ENCODE results near the gene STYX.
"Not testable (repeated sequence)": the region's sequence is repeated elsewhere in the genome, so short reads cannot be mapped to it uniquely, and the experiment has no call there.

STYX gene

GRCh38 chr14:52703664-52704063, 26.3 kb upstream of the STYX start:
- peak overlapping the region; percentile 66 for H3K27ac Mint-ChIP-seq
- peaks cover 17% of the 10 kb centered on the region for H3K36me3 Mint-ChIP-seq (ENCODE audit: low read depth)
- intact Hi-C loops (cut with micrococcal nuclease) = no loop called here
- no peaks in the 10 kb centered on the region for H3K9me3 Mint-ChIP-seq
- H3K4me1 Mint-ChIP-seq (ENCODE audit: low read depth) = peaks cover 40% of the 10 kb centered on the region
- no peaks in the 10 kb centered on the region for H3K27me3 Mint-ChIP-seq
- H3K4me3 Mint-ChIP-seq = no peak overlapping the region

DNA sequence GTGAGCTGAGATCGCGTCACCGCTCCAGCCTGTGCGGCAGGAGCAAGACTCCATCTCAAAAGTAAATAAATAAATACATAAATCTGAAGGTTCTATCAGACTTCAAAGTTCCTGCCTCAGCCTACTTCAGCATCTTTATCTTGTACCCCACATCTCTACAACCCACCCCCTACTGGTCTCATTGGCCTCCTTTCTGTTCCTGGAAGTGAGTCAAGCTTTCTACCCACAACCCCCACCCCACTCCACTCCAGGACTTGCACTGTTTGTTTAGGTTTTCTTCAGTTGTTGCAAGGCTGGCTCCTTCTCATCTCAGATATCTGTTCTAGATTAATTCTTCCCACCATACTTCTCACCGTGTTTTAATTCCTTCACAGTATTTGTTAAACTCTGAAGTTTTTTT, 23.7 kb upstream of the STYX start:
- peak overlapping the region; percentile 88 for H3K4me3 Mint-ChIP-seq
- no peaks in the 10 kb centered on the region for H3K9me3 Mint-ChIP-seq
- intact Hi-C loops (cut with micrococcal nuclease) = no loop called here
- peaks cover 42% of the 10 kb centered on the region for H3K36me3 Mint-ChIP-seq (ENCODE audit: low read depth)
- H3K27ac Mint-ChIP-seq = peak overlapping the region; percentile 84
- peaks cover 29% of the 10 kb centered on the region for H3K4me1 Mint-ChIP-seq (ENCODE audit: low read depth)
- no peaks in the 10 kb centered on the region for H3K27me3 Mint-ChIP-seq

DNA sequence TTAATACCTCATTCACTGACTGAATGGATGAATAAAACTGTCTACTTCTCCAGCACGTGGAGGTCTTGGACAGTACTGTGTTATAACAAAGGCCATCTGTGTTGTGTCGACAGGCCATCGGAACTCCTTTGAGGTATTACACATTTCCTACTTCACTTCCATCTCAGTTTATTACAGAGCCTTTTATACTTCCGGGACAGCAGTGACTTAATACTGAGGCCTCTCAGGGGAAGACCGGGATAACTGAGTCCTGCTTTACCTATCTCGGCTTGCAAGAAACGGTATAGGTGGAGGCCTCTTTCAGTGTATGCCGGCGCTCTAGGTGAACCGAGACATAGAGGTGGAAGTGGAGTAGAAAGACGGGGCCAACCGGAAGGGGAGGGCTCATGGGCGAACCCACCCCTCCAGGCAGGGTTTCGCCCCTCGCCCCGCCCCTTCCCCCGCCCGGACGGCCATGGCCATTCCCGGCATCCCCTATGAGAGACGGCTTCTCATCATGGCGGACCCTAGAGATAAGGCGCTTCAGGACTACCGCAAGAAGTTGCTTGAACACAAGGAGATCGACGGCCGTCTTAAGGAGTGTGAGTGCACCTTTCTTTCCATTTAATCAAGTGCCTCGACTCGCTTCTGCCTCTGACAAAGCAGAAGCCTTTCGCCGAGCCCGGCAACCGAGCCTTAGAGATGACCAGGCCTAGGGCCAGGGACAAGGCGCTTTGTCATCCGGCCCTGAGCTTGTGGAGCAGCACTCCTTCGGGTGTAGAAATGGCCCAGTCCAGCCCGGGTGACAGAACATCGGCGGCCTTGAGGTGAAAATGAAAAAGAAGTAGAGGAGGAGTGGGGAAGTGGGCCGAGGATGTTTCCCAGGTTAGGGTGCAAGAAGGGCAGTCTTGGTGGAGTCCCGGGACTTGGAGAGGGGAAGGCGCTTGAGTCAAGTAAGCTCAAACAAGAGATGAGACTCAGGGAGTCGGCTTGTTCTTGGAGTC, 23.0 kb upstream of the STYX start, which contains the start of gene PSMC6:
PSMC6 (plus strand) TSS at position 477 of the 983 bp plus-strand sequence; CDS start at position 497, 20 bp downstream.
- intact Hi-C loops (cut with micrococcal nuclease) = loop anchor here (1.0 kb wide), 1 partner anchor 11 kb away; no protein-coding TSS in a partner anchor
- Mint-ChIP-seq H3K27me3 (no peaks in the 10 kb centered on the region), H3K4me3 (peak within 1 kb of the TSS; percentile 88), H3K4me1 (ENCODE audit: low read depth) (peaks cover 26% of the 10 kb centered on the region), H3K9me3 (no peaks in the 10 kb centered on the region), H3K27ac (peak within 1 kb of the TSS; percentile 84), H3K36me3 (ENCODE audit: low read depth) (peaks cover 49% of the 10 kb centered on the region)

GRCh38 chr14:52711666-52712065, 18.3 kb upstream of the STYX start:
- Mint-ChIP-seq H3K27ac (no peak overlapping the region), H3K27me3 (no peaks in the 10 kb centered on the region), H3K4me1 (ENCODE audit: low read depth) (peaks cover 16% of the 10 kb centered on the region), H3K9me3 (no peaks in the 10 kb centered on the region), H3K4me3 (no peak overlapping the region), H3K36me3 (ENCODE audit: low read depth) (peaks cover 91% of the 10 kb centered on the region)
- intact Hi-C loops (cut with micrococcal nuclease) = no loop called here

DNA sequence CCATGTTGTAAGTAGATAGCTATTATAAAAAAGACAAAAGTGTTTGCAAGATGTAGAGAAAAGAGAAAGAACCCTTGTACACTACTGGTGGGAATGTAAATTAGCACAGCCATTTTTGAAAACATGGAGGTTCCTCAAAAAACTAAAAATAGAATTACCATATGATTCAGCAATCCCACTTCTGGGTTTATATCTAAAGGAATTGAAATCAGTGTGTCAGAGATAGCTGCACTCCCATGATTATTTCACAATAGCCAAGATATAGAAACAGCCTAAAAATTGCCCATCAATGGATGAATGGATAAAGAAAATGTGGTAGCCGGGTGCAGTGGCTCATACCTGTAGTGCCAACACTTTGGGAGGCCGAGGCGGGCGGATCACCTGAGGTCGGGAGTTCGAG, 13.8 kb upstream of the STYX start:
- H3K27me3 Mint-ChIP-seq = no peaks in the 10 kb centered on the region
- H3K36me3 Mint-ChIP-seq (ENCODE audit: low read depth) = peaks cover 84% of the 10 kb centered on the region
- no peak overlapping the region for H3K4me3 Mint-ChIP-seq
- no peaks in the 10 kb centered on the region for H3K9me3 Mint-ChIP-seq
- intact Hi-C loops (cut with micrococcal nuclease) = loop anchor here (2.0 kb wide), 1 partner anchor 15 kb away; the partner anchor contains the start of gene STYX
- peaks cover 10% of the 10 kb centered on the region for H3K4me1 Mint-ChIP-seq (ENCODE audit: low read depth)
- H3K27ac Mint-ChIP-seq = peak overlapping the region; percentile 56

GRCh38 chr14:52723514-52724359, 6.2 kb upstream of the STYX start:
- Mint-ChIP-seq H3K9me3 (no peaks in the 10 kb centered on the region), H3K36me3 (ENCODE audit: low read depth) (peaks cover 83% of the 10 kb centered on the region), H3K27me3 (no peaks in the 10 kb centered on the region), H3K4me3 (no peak overlapping the region), H3K4me1 (ENCODE audit: low read depth) (peaks cover 31% of the 10 kb centered on the region), H3K27ac (no peak overlapping the region)
- intact Hi-C loops (cut with micrococcal nuclease) = no loop called here

- H3K4me1 Mint-ChIP-seq (ENCODE audit: low read depth) = peaks cover 31% of the 10 kb centered on the region
- H3K27me3 Mint-ChIP-seq = no peaks in the 10 kb centered on the region
- H3K27ac Mint-ChIP-seq = no peak overlapping the region
- no peaks in the 10 kb centered on the region for H3K9me3 Mint-ChIP-seq
- intact Hi-C loops (cut with micrococcal nuclease) = no loop called here
- peaks cover 81% of the 10 kb centered on the region for H3K36me3 Mint-ChIP-seq (ENCODE audit: low read depth)
- H3K4me3 Mint-ChIP-seq = no peak overlapping the region
These were observed 5.7 kb upstream of the STYX start for GRCh38 chr14:52724360-52724644.

DNA sequence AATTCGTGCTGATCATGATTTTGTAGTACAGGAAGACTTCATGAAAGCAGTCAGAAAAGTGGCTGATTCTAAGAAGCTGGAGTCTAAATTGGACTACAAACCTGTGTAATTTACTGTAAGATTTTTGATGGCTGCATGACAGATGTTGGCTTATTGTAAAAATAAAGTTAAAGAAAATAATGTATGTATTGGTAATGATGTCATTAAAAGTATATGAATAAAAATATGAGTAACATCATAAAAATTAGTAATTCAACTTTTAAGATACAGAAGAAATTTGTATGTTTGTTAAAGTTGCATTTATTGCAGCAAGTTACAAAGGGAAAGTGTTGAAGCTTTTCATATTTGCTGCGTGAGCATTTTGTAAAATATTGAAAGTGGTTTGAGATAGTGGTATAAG, 2.5 kb upstream of the STYX start:
- H3K27me3 Mint-ChIP-seq; H3K27ac Mint-ChIP-seq; H3K9me3 Mint-ChIP-seq; intact Hi-C loops (cut with micrococcal nuclease); H3K4me3 Mint-ChIP-seq: not testable (repeated sequence)
- H3K36me3 Mint-ChIP-seq (ENCODE audit: low read depth) = peaks cover 75% of the 10 kb centered on the region
- H3K4me1 Mint-ChIP-seq (ENCODE audit: low read depth) = peaks cover 22% of the 10 kb centered on the region

GRCh38 chr14:52729035-52729434, 931 bp upstream of the STYX start:
- intact Hi-C loops (cut with micrococcal nuclease); H3K27me3 Mint-ChIP-seq; H3K9me3 Mint-ChIP-seq; H3K4me3 Mint-ChIP-seq; H3K27ac Mint-ChIP-seq: not testable (repeated sequence)
- Mint-ChIP-seq H3K4me1 (ENCODE audit: low read depth) (peaks cover 17% of the 10 kb centered on the region), H3K36me3 (ENCODE audit: low read depth) (peaks cover 75% of the 10 kb centered on the region)

GRCh38 chr14:52729585-52729924, 411 bp upstream of the STYX start:
- Mint-ChIP-seq H3K27me3 (no peaks in the 10 kb centered on the region), H3K27ac (peak overlapping the region; percentile 97), H3K4me1 (ENCODE audit: low read depth) (peaks cover 20% of the 10 kb centered on the region), H3K36me3 (ENCODE audit: low read depth) (peaks cover 75% of the 10 kb centered on the region), H3K9me3 (no peaks in the 10 kb centered on the region), H3K4me3 (peak overlapping the region; percentile 94)
- intact Hi-C loops (cut with micrococcal nuclease) = no loop called here

GRCh38 chr14:52730709-52731111, 744 bp downstream of the STYX start:
- intact Hi-C loops (cut with micrococcal nuclease) = loop anchor here (2.0 to 10.0 kb wide), 4 partner anchors 14 to 424 kb away; partner anchors contain the start of genes DDHD1, GPR137C and TXNDC16
- Mint-ChIP-seq H3K27ac (peak overlapping the region; percentile 97), H3K4me1 (ENCODE audit: low read depth) (peaks cover 21% of the 10 kb centered on the region)

DNA sequence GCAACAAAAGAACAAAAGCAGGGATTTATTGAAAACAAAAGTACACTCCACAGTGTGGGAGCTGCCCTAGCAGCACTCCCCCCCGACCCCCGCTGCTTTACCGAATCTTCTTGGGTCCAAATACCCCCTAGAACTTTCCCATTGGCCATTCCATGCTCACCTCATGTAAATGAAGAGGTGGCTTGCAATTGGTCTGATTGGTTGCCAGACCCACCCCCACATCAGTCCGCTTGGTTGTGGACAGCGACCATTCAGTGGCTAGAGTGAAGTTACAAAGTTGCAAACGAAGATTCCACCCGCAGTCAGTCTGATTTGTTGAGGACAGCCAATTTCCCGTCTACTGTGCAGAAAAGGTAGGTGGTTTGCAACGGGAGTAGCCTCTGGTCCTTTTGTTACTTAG, 3.9 kb downstream of the STYX start:
- H3K27ac Mint-ChIP-seq = no peak overlapping the region
- H3K36me3 Mint-ChIP-seq (ENCODE audit: low read depth) = peaks cover 58% of the 10 kb centered on the region
- no peak overlapping the region for H3K4me3 Mint-ChIP-seq
- intact Hi-C loops (cut with micrococcal nuclease) = loop anchor here (5.0 to 10.0 kb wide), 3 partner anchors 42 to 421 kb away; partner anchors contain the start of genes DDHD1, GPR137C and TXNDC16
- H3K4me1 Mint-ChIP-seq (ENCODE audit: low read depth) = peaks cover 35% of the 10 kb centered on the region
- H3K9me3 Mint-ChIP-seq = no peaks in the 10 kb centered on the region
- H3K27me3 Mint-ChIP-seq = no peaks in the 10 kb centered on the region

More at GRCh38 chr14:52730709-52731111, 744 bp downstream of the STYX start:
- no peaks in the 10 kb centered on the region for H3K9me3 Mint-ChIP-seq
- H3K27me3 Mint-ChIP-seq = no peaks in the 10 kb centered on the region
- peaks cover 71% of the 10 kb centered on the region for H3K36me3 Mint-ChIP-seq (ENCODE audit: low read depth)
- peak overlapping the region; percentile 94 for H3K4me3 Mint-ChIP-seq

- no peaks in the 10 kb centered on the region for H3K27me3 Mint-ChIP-seq
These were observed 6.0 kb downstream of the STYX start for GRCh38 chr14:52735921-52736489.

More at GRCh38 chr14:52735921-52736489, 6.0 kb downstream of the STYX start:
- intact Hi-C loops (cut with micrococcal nuclease) = loop anchor here (5.0 to 10.0 kb wide), 3 partner anchors 36 to 419 kb away; partner anchors contain the start of genes DDHD1, GPR137C and TXNDC16
- H3K27ac Mint-ChIP-seq = no peak overlapping the region
- H3K4me3 Mint-ChIP-seq = no peak overlapping the region
- H3K36me3 Mint-ChIP-seq (ENCODE audit: low read depth) = peaks cover 55% of the 10 kb centered on the region
- H3K4me1 Mint-ChIP-seq (ENCODE audit: low read depth) = peaks cover 35% of the 10 kb centered on the region
- no peaks in the 10 kb centered on the region for H3K9me3 Mint-ChIP-seq

All from dendritic cell treated with granulocyte-macrophage colony-stimulating factor and Interleukin-4, amounts not matched to agents 40 ng/mL and 50 ng/mL, for 4 days (primary cell).